Measurements from ENCODE around the gene ADGRG7. TPM values are rescaled to one million over a fixed set of nuclear protein-coding genes. Genes with fewer than 3 reads are reported as not detected.
"Not testable (repeated sequence)": the region's sequence is repeated elsewhere in the genome, so short reads cannot be mapped to it uniquely, and the experiment has no call there.

Gene ADGRG7
- total RNA-seq, 6 experiments from 2014 or later, result not detected

GRCh38 chr3:100647171-100647570 lies 37.8 kb downstream of the ADGRG7 start:
- H3K4me1 Mint-ChIP-seq (ENCODE audit: low read depth), result peaks cover 15% of the 10 kb centered on the region
- H3K9me3 Mint-ChIP-seq, result no peaks in the 10 kb centered on the region
- no peak overlapping the region for H3K4me3 Mint-ChIP-seq
- no peak for TF ChIP-seq CTCF (IDR thresholded peaks at IDR 0.05)
- peaks cover 29% of the 10 kb centered on the region for H3K27me3 Mint-ChIP-seq (ENCODE audit: insufficient read depth)
- H3K36me3 Mint-ChIP-seq (ENCODE audit: low read depth), result no peaks in the 10 kb centered on the region
- no peak overlapping the region for H3K27ac Mint-ChIP-seq
- no peak for DNase-seq

- Mint-ChIP-seq H3K4me1 (ENCODE audit: low read depth) (peaks cover 15% of the 10 kb centered on the region), H3K4me3 (no peak overlapping the region), H3K27me3 (ENCODE audit: insufficient read depth) (peaks cover 26% of the 10 kb centered on the region), H3K9me3 (no peaks in the 10 kb centered on the region), H3K36me3 (ENCODE audit: low read depth) (no peaks in the 10 kb centered on the region), H3K27ac (no peak overlapping the region)
- TF ChIP-seq CTCF (IDR thresholded peaks at IDR 0.05), result no peak
- DNase-seq, result no peak
Measured at GRCh38 chr3:100647657-100648056, 38.3 kb downstream of the ADGRG7 start.

GRCh38 chr3:100650651-100651619 lies 41.5 kb downstream of the ADGRG7 start:
- no peak for TF ChIP-seq CTCF (IDR thresholded peaks at IDR 0.05)
- H3K4me1 Mint-ChIP-seq (ENCODE audit: low read depth), result peaks cover 15% of the 10 kb centered on the region
- no peaks in the 10 kb centered on the region for H3K36me3 Mint-ChIP-seq (ENCODE audit: low read depth)
- peaks cover 15% of the 10 kb centered on the region for H3K27me3 Mint-ChIP-seq (ENCODE audit: insufficient read depth)
- H3K27ac Mint-ChIP-seq, result peak overlapping the region; percentile 6
- H3K4me3 Mint-ChIP-seq, result peak overlapping the region; percentile 40
- H3K9me3 Mint-ChIP-seq, result no peaks in the 10 kb centered on the region
- peak; percentile 60 for DNase-seq

GRCh38 chr3:100653604-100654294 lies 44.3 kb downstream of the ADGRG7 start:
- no peak for DNase-seq
- Mint-ChIP-seq H3K4me1 (ENCODE audit: low read depth) (peaks cover 15% of the 10 kb centered on the region), H3K4me3 (no peak overlapping the region), H3K27ac (no peak overlapping the region), H3K9me3 (no peaks in the 10 kb centered on the region), H3K36me3 (ENCODE audit: low read depth) (no peaks in the 10 kb centered on the region), H3K27me3 (ENCODE audit: insufficient read depth) (peaks cover 10% of the 10 kb centered on the region)
- TF ChIP-seq CTCF (IDR thresholded peaks at IDR 0.05), result no peak

GRCh38 chr3:100656945-100657344 lies 47.5 kb downstream of the ADGRG7 start:
- DNase-seq, result no peak
- Mint-ChIP-seq H3K4me1 (ENCODE audit: low read depth) (no peaks in the 10 kb centered on the region), H3K36me3 (ENCODE audit: low read depth) (no peaks in the 10 kb centered on the region), H3K9me3 (no peaks in the 10 kb centered on the region), H3K27ac (no peak overlapping the region), H3K27me3 (ENCODE audit: insufficient read depth) (peaks cover 14% of the 10 kb centered on the region), H3K4me3 (no peak overlapping the region)
- TF ChIP-seq CTCF (IDR thresholded peaks at IDR 0.05), result no peak

- H3K36me3 Mint-ChIP-seq (ENCODE audit: low read depth); H3K9me3 Mint-ChIP-seq; H3K4me1 Mint-ChIP-seq (ENCODE audit: low read depth); H3K27ac Mint-ChIP-seq; H3K4me3 Mint-ChIP-seq; DNase-seq: not testable (repeated sequence)
- peaks cover 25% of the 10 kb centered on the region for H3K27me3 Mint-ChIP-seq (ENCODE audit: insufficient read depth)
Measured at GRCh38 chr3:100661294-100661693, 51.9 kb downstream of the ADGRG7 start.
